Memory B cell (primary cell): ENCODE data around the gene ACTL6B.

Experiments
- ATAC-seq: fragments of 150-1000 bp; cut with Tn5 transposase; 2 replicates; pipeline ENCODE4 v1.10.0; 2021; ENCODE audit warnings: low read depth, mild to moderate bottlenecking, moderate library complexity
- DNase-seq, 2 donors: peaks; one replicate each; pipeline ENCODE4 v3.0.0; 2022; ENCODE audit warnings: low spot score in 2 of 2
- H3K27ac Mint-ChIP-seq: one replicate; pipeline ENCODE4 v1.8.0; 2022; ENCODE audit warnings: mild to moderate bottlenecking, moderate library complexity, mixed read lengths
- H3K27me3 Mint-ChIP-seq: one replicate; pipeline ENCODE4 v1.8.0; 2022; ENCODE audit warnings: mixed read lengths
- H3K36me3 Mint-ChIP-seq: one replicate; pipeline ENCODE4 v1.8.0; 2022; ENCODE audit warnings: mild to moderate bottlenecking, mixed read lengths
- H3K4me1 Mint-ChIP-seq: one replicate; pipeline ENCODE4 v1.8.0; 2022; ENCODE audit warnings: mixed read lengths
- H3K4me3 Mint-ChIP-seq: one replicate; pipeline ENCODE4 v1.8.0; 2022; ENCODE audit warnings: mild to moderate bottlenecking, moderate library complexity, mixed read lengths
- H3K9me3 Mint-ChIP-seq: one replicate; pipeline ENCODE4 v1.8.0; 2022; ENCODE audit warnings: mixed read lengths

The ACTL6B gene

GRCh38 chr7:100612730-100613390 is 43.4 kb downstream of the ACTL6B start:
- Mint-ChIP-seq H3K27me3 (no peaks in the 10 kb centered on the region), H3K4me3 (peak overlapping the region; percentile 97), H3K36me3 (no peaks in the 10 kb centered on the region), H3K27ac (peak overlapping the region; percentile 98), H3K9me3 (no peaks in the 10 kb centered on the region), H3K4me1 (peaks cover 3% of the 10 kb centered on the region)
- ATAC-seq (no peak), DNase-seq (no peak)

- ATAC-seq = peak; percentile 87
- DNase-seq = peak; percentile 98
- H3K9me3 Mint-ChIP-seq = no peaks in the 10 kb centered on the region
- H3K27me3 Mint-ChIP-seq = no peaks in the 10 kb centered on the region
- peaks cover 4% of the 10 kb centered on the region for H3K4me1 Mint-ChIP-seq
- H3K4me3 Mint-ChIP-seq = peak within 1 kb of the TSS; percentile 97
- H3K27ac Mint-ChIP-seq = peak within 1 kb of the TSS; percentile 98
- no peaks in the 10 kb centered on the region for H3K36me3 Mint-ChIP-seq
These were observed 44.1 kb downstream of the ACTL6B start, which contains the start of gene MOSPD3 for GRCh38 chr7:100611983-100612729. MOSPD3 (plus strand) TSS chr7:100612540; CDS start chr7:100612792, 252 bp downstream.

GRCh38 chr7:100609958-100610357 is 46.3 kb downstream of the ACTL6B start:
- no peak for ATAC-seq
- no peak overlapping the region for H3K27ac Mint-ChIP-seq
- H3K27me3 Mint-ChIP-seq = no peaks in the 10 kb centered on the region
- H3K36me3 Mint-ChIP-seq = no peaks in the 10 kb centered on the region
- no peaks in the 10 kb centered on the region for H3K9me3 Mint-ChIP-seq
- H3K4me1 Mint-ChIP-seq = peaks cover 12% of the 10 kb centered on the region
- peak overlapping the region; percentile 0 for H3K4me3 Mint-ChIP-seq
- no peak for DNase-seq

- Mint-ChIP-seq H3K27ac (no peak overlapping the region), H3K4me3 (no peak overlapping the region), H3K4me1 (peaks cover 17% of the 10 kb centered on the region), H3K9me3 (no peaks in the 10 kb centered on the region), H3K36me3 (no peaks in the 10 kb centered on the region), H3K27me3 (no peaks in the 10 kb centered on the region)
- no peak for DNase-seq
- no peak for ATAC-seq
These were observed 49.1 kb downstream of the ACTL6B start for GRCh38 chr7:100607111-100607510.

GRCh38 chr7:100606313-100606712 is 49.9 kb downstream of the ACTL6B start:
- Mint-ChIP-seq H3K27ac (no peak overlapping the region), H3K9me3 (no peaks in the 10 kb centered on the region), H3K36me3 (no peaks in the 10 kb centered on the region), H3K27me3 (no peaks in the 10 kb centered on the region), H3K4me3 (no peak overlapping the region), H3K4me1 (peaks cover 17% of the 10 kb centered on the region)
- ATAC-seq (no peak), DNase-seq (no peak)

- H3K4me3 Mint-ChIP-seq = peak overlapping the region; percentile 87
- peak overlapping the region; percentile 62 for H3K27ac Mint-ChIP-seq
- H3K36me3 Mint-ChIP-seq = no peaks in the 10 kb centered on the region
- peak in 1 of 2 donors; percentile 37 for DNase-seq
- H3K4me1 Mint-ChIP-seq = peaks cover 17% of the 10 kb centered on the region
- no peaks in the 10 kb centered on the region for H3K27me3 Mint-ChIP-seq
- ATAC-seq = peak; percentile 27
- H3K9me3 Mint-ChIP-seq = no peaks in the 10 kb centered on the region
These were observed 51.0 kb downstream of the ACTL6B start for GRCh38 chr7:100604976-100605911.

GRCh38 chr7:100604028-100604975 is 51.9 kb downstream of the ACTL6B start:
- DNase-seq (peak; percentile 65 to 73), ATAC-seq (peak; percentile 74)
- Mint-ChIP-seq H3K4me1 (peaks cover 17% of the 10 kb centered on the region), H3K4me3 (peak overlapping the region; percentile 87), H3K9me3 (no peaks in the 10 kb centered on the region), H3K27me3 (no peaks in the 10 kb centered on the region), H3K36me3 (no peaks in the 10 kb centered on the region), H3K27ac (peak overlapping the region; percentile 62)

- no peaks in the 10 kb centered on the region for H3K36me3 Mint-ChIP-seq
- no peaks in the 10 kb centered on the region for H3K27me3 Mint-ChIP-seq
- H3K4me3 Mint-ChIP-seq = peak overlapping the region; percentile 87
- no peaks in the 10 kb centered on the region for H3K9me3 Mint-ChIP-seq
- H3K4me1 Mint-ChIP-seq = peaks cover 17% of the 10 kb centered on the region
- no peak for DNase-seq
- peak; percentile 1 for ATAC-seq
- H3K27ac Mint-ChIP-seq = no peak overlapping the region
These were observed 52.6 kb downstream of the ACTL6B start for GRCh38 chr7:100603726-100604027.

GRCh38 chr7:100602889-100603725 is 53.1 kb downstream of the ACTL6B start:
- Mint-ChIP-seq H3K27ac (no peak overlapping the region), H3K9me3 (no peaks in the 10 kb centered on the region), H3K4me1 (peaks cover 17% of the 10 kb centered on the region), H3K36me3 (no peaks in the 10 kb centered on the region), H3K4me3 (peak overlapping the region; percentile 87), H3K27me3 (no peaks in the 10 kb centered on the region)
- DNase-seq = no peak
- no peak for ATAC-seq

GRCh38 chr7:100600730-100601038 is 55.6 kb downstream of the ACTL6B start:
- DNase-seq (no peak), ATAC-seq (no peak)
- H3K4me1 Mint-ChIP-seq = peaks cover 14% of the 10 kb centered on the region
- H3K4me3 Mint-ChIP-seq = no peak overlapping the region
- no peak overlapping the region for H3K27ac Mint-ChIP-seq
- H3K9me3 Mint-ChIP-seq = no peaks in the 10 kb centered on the region
- H3K27me3 Mint-ChIP-seq = no peaks in the 10 kb centered on the region
- no peaks in the 10 kb centered on the region for H3K36me3 Mint-ChIP-seq

- Mint-ChIP-seq H3K36me3 (no peaks in the 10 kb centered on the region), H3K4me1 (peaks cover 9% of the 10 kb centered on the region), H3K27ac (no peak overlapping the region), H3K9me3 (no peaks in the 10 kb centered on the region), H3K27me3 (no peaks in the 10 kb centered on the region), H3K4me3 (no peak overlapping the region)
- DNase-seq (no peak), ATAC-seq (no peak)
These were observed 56.1 kb downstream of the ACTL6B start for GRCh38 chr7:100599911-100600729.

- ATAC-seq (no peak), DNase-seq (no peak)
- Mint-ChIP-seq H3K9me3 (no peaks in the 10 kb centered on the region), H3K27me3 (peaks cover 2% of the 10 kb centered on the region), H3K4me1 (peaks cover under 1% of the 10 kb centered on the region), H3K36me3 (no peaks in the 10 kb centered on the region), H3K27ac (no peak overlapping the region), H3K4me3 (no peak overlapping the region)
These were observed 57.8 kb downstream of the ACTL6B start for GRCh38 chr7:100598425-100598824.
